NCI-H226 (cell line): ENCODE measurements around the gene WNT7A.

Experiments used
- DNase-seq: peaks from one replicate; pipeline ENCODE4 v3.0.0-alpha.2; 2015

Gene WNT7A

GRCh38 chr3:13884851-13885703 is 5.2 kb upstream of the WNT7A start:
- DNase-seq: no peak

GRCh38 chr3:13883681-13884080 is 3.8 kb upstream of the WNT7A start:
- DNase-seq: no peak

- no peak for DNase-seq
These were observed 3.0 kb upstream of the WNT7A start for GRCh38 chr3:13882876-13883275.

GRCh38 chr3:13881536-13882410 is 1.9 kb upstream of the WNT7A start:
- DNase-seq: no peak

- DNase-seq: no peak
These were observed 913 bp upstream of the WNT7A start for GRCh38 chr3:13880811-13881156.

- no peak for DNase-seq
These were observed 547 bp downstream of the WNT7A start for GRCh38 chr3:13879102-13879945.

- DNase-seq: no peak
These were observed 1.4 kb downstream of the WNT7A start for GRCh38 chr3:13878281-13879101.

- no peak for DNase-seq
These were observed 2.0 kb downstream of the WNT7A start for GRCh38 chr3:13877911-13878280.

- DNase-seq: no peak
These were observed 3.3 kb downstream of the WNT7A start for GRCh38 chr3:13876451-13877100.

GRCh38 chr3:13874891-13875290 is 5.0 kb downstream of the WNT7A start:
- DNase-seq: no peak

GRCh38 chr3:13873818-13874217 is 6.1 kb downstream of the WNT7A start:
- DNase-seq: no peak

GRCh38 chr3:13872451-13872850 is 7.4 kb downstream of the WNT7A start:
- DNase-seq: no peak

- DNase-seq: no peak
These were observed 8.1 kb downstream of the WNT7A start for GRCh38 chr3:13871791-13872190.

- no peak for DNase-seq
These were observed 9.0 kb downstream of the WNT7A start for GRCh38 chr3:13870902-13871301.

GRCh38 chr3:13869761-13870343 is 10.0 kb downstream of the WNT7A start:
- DNase-seq: no peak

GRCh38 chr3:13868844-13869724 is 10.8 kb downstream of the WNT7A start:
- no peak for DNase-seq

- DNase-seq: no peak
These were observed 12.1 kb downstream of the WNT7A start for GRCh38 chr3:13867732-13868131.

GRCh38 chr3:13866041-13866965 is 13.6 kb downstream of the WNT7A start:
- no peak for DNase-seq

GRCh38 chr3:13865581-13865980 is 14.3 kb downstream of the WNT7A start:
- DNase-seq: no peak
